NCI-H460 (cell line): ENCODE data around the gene RALB. TPM values are rescaled to one million over a fixed set of nuclear protein-coding genes. Genes with fewer than 3 reads are reported as not detected.
"Not testable (repeated sequence)": the region's sequence is repeated elsewhere in the genome, so short reads cannot be mapped to it uniquely, and the experiment has no call there.

Experiments
- DNase-seq: peaks from one replicate; pipeline ENCODE4 v3.0.0-alpha.2; 2016; ENCODE audit warnings: low read depth; ENCODE audit errors: extremely low read depth
- total RNA-seq: library from RNA; depleted of rRNA; stranded (reverse); fragments of >200 nt; shearing (Covaris generic); gene quantifications from 2 replicates; pipeline ENCODE4 v1.2.3, GENCODE V29; 2014

The RALB gene
- total RNA-seq, 1 experiment from 2014 or later: 45.6 TPM

- DNase-seq: no peak
These were observed 27.7 kb upstream of the RALB start for GRCh38 chr2:120224735-120225548.

DNA sequence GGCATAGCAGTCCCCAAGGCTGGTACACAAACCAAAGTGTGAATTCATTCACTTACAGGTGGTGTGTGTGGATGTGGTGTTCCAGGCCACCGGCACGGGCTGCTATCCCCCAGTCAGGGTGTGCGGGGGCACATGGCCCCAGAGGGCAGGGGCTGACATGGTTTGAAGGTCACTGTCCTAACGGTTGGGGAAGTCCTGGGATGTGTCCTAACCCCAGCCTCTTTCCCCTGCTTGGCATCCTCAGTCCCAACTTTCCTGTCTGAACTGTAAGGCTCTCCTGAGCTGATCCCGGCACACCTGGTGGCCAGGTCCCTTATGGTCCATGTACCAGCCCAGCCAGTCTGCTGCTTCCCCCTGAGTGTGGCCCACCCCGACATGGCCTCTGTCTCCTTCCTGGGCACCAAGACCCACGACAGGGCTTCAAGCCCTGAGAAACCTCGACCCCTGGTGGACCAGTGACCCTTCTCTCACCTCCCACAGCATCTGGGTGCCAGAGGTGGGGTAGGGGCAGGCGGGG lies 27.0 kb upstream of the RALB start:
- DNase-seq: no peak

DNA sequence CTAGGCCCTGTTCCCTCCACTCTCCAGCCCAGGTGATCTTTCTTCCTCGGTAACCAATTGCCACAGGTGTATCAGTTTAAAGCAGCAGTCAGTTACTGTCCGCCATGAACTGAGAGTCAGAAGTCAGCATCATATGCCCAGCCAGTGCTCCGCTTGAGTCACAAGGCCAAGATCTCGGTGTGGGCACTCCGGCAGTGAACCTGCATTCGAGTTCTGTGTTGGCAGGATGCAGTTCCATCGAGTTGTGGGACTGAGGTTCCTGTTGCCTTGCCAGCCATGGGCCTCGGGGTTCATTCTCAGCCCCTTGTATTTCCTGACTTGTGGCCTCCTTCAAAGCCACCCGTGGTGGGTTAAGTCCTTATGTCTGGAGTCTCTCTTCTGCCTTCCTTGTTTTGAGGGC lies 26.3 kb upstream of the RALB start:
- no peak for DNase-seq

DNA sequence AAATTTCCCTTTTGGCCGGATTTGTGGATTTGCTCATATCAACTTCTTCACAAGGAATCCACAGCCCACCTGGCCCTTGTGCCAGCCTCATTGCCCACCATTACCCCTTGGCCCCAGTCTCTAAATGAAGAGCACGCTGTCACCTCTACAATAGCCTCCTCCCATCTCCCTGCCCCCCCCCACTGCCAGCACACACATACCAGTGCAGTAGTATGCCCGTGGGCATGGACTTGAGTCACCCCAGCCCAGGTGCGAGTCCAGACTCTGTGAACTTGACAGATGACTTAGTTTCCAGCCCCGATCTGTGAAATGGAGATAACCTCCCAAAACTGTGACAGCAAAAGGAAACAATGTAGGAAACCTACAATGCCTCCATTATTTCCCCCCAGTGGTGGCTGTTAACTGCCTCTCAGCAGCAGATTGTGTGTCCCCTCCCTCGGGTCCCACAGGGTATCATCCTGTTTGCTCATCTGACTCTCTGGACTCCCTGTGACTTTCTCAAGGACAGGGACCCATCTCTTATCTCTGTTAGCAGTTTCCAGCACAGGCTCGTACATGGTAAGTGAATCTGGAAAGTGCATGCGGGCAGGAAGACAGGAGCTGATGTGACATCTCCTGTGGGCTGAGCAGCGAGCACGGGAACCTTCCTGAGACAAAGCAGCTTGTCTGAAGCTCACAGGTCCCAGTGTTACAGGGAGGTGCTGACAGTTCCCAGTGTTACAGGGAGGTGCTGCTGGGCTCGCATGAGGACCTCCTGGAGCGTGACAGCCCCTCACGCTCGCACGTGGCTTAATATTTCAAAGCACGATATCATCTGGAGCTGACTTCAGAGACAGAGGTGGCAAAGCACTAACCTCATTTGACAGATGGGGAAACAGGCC lies 25.3 kb upstream of the RALB start:
- DNase-seq: no peak

DNA sequence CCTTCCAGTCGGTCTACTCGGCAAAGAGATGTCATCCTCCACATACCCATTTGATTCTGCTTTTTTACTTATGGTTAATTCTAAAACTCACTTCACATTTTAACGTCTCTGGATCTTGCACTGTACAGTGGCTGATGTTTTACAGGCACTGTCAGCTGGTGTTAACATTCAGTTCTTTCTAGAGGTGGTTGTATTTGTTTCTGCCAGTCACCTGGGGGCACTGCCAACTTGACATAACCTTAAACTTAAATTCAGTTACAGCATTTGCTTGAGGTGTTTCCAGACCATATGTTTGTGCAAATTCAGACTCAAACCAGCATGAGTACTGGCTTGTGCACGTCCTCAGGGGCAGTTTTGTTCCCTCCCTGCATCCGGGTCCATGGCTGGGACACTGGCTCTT lies 24.1 kb upstream of the RALB start:
- DNase-seq: no peak

GRCh38 chr2:120229341-120229740 lies 23.3 kb upstream of the RALB start:
- DNase-seq: no peak

- no peak for DNase-seq
These were observed 21.9 kb upstream of the RALB start for GRCh38 chr2:120230515-120231471.

GRCh38 chr2:120231564-120231973 lies 21.1 kb upstream of the RALB start:
- DNase-seq: no peak

GRCh38 chr2:120231974-120232635 lies 20.5 kb upstream of the RALB start:
- DNase-seq: no peak

DNA sequence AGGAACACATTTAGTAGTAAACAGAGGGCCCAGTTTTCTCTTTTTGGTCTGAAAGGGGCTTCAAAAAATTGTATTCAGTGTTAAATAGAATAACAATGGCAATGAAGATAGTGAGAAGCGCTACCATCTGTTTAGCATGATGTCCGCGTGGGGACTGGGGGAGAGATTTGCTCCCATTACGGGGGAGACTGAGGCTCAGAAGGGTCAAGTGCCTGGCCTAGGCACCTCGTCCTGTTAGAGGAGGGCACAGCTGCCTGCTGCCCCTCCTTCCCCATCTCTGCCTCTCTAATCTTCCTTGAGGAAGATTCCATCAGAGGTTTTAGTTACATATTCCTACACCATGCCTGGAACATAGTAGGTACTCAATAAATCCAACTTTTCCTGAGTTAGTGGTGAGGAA lies 19.4 kb upstream of the RALB start:
- no peak for DNase-seq

GRCh38 chr2:120235158-120235557 lies 17.5 kb upstream of the RALB start:
- not testable (repeated sequence) for DNase-seq

DNA sequence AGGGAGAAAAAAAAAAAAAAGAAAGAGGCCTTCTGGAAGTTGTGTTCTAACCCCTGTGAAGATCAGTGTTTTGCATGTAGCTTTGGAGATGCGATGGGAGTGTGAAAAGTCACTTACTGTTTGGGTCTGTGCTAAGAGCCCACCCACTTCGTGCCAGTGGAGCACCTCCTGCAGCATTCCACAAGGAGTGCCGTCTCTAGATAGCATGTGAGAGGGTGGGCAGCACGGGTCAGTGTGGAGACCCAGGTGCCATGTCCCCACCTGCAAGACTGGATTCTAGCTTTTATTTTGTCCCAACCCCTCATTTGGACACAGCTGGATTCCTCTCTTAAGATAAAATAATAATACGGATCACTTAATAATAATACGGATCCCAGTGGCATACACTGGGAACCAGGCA lies 17.0 kb upstream of the RALB start:
- no peak for DNase-seq

GRCh38 chr2:120236316-120236715 lies 16.3 kb upstream of the RALB start:
- no peak for DNase-seq

DNA sequence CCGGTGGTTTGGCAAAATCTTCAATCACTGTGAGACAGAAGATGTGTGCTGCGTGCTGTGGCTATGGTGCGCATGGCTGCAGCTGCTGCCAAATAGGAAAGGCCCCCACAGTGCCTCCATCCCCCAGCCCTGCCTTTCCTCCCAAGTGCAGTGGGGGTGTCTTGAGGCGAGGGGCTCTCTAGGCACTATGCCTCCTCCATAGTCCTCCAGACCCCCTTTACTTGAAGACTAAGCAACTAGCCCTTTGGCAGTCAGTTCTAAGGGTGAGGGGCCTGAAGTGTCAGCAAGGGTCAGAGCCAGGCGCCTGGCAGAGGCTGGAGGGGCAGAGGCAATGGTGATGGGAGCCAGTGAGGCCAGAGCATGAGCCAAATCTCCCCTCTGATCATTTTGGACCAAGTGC lies 15.9 kb upstream of the RALB start:
- no peak for DNase-seq

DNA sequence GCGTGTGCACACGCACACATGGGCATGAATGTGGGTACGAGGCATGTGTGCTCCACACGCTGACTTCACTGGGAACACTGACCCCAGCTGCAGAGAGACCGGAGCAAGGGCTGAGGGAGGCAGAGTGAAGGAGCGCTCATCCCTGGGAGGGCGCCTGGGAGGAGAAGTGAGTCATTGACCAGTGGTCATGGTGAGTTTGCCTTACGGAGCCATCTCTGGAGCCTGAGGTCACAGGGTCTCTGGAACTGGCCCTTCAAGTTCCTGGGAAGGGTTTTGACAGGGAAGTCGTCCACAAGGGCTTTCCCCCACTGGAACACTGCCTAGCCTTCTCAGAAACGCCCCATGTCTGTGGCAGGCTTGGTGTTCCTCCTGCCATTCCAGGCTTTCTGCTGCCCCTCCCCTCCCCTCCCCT lies 15.2 kb upstream of the RALB start:
- DNase-seq: no peak

- DNase-seq: no peak
These were observed 13.7 kb upstream of the RALB start for GRCh38 chr2:120238728-120239487.

DNA sequence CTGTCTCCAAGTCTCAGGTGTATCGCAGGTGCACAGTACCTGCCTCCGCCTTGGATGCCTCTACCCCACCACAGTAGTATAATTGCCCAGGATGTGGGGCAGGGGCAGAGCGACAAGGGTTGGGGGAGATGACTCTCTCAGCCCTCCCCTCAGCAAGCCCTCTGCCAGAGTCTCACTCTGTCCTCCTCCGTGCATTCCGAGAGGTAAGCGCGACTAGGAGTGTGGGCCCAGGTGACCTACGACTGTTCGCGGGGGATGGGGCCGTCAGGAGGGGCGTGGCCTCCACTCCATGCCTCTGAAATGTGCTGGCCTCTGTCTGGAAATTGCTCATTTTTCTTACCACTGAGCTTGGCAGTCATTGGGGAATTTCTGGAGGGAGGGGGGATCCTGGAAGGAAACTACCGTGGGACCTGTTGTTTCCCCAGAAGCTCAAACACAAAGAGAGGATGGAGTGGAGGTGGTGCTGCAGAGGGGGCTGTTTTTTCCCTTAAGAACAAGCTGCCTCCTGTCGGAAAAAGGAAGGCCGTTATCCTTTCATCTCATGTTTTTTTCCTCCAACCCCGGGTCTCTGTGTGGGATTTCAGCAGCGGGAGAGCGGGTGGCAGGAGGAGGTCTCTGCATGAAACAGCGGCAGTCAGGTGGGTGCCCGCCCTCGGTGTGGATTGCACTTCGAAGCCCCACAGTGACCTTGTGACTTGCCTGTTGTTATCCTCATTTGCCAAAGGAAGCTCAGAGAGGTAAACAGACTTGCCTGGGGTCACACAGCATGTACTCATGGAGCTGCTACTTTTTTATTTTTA lies 13.0 kb upstream of the RALB start:
- DNase-seq: no peak

DNA sequence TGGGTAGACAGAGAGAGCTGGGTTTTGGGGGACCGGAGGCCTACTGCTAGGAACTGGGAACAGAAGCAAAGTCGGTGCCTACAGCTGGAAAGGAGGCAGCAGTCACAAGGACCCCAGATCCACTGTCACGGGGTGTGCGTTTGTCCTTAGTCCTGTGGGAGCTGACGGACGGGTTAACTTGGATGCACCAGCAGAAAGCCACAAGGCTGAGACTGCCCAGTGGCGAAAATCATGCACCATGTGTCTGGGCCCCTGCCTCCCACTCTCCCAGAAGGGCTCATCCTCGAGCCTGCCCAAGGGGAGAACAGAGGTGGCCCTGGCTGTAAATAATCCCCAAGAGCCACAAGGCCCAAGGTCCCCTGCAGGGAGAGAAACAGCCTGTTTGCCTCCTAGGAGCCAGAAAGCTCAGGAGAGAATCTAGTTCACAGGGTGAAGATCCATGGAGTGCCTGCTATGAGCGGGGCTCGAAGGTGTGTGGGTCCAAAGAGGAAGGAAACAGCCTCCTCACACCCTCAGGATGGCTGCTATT lies 11.7 kb upstream of the RALB start:
- DNase-seq: no peak
